ENCODE data around the gene ETV6. TPM values are rescaled to one million over a fixed set of nuclear protein-coding genes. Genes with fewer than 3 reads are reported as not detected.

ETV6 gene
- polyA plus RNA-seq, 3 donors: 6.8 to 45.1 (median 11.7) TPM

GRCh38 chr12:11769723-11770514 is 120.4 kb downstream of the ETV6 start:
- H3K4me1 ChIP-seq (ENCODE audit: control insufficient read depth in 1 of 2, insufficient read depth in 2 of 2, low read length in 2 of 2): peaks cover 84 to 91% of the 10 kb centered on the region in 2 donors
- intact Hi-C loops (cut with micrococcal nuclease): loop anchor here in 1 of 2 donors (5.0 kb wide), 3 partner anchors 32 to 118 kb away; no protein-coding TSS in a partner anchor
- TF ChIP-seq CTCF (IDR thresholded peaks at IDR 0.05): no peak

GRCh38 chr12:11771356-11771755 is 121.9 kb downstream of the ETV6 start:
- no peaks in the 10 kb centered on the region for H3K9me3 Mint-ChIP-seq
- Histone ChIP-seq H3K4me3 (replicated peaks in 1 of 3; ENCODE audit: low read depth in 2 of 3, low read length in 3 of 3) (no peak overlapping the region), H3K9me3 (replicated peaks in 1 of 2; ENCODE audit: control insufficient read depth in 1 of 2, insufficient read depth in 1 of 2, low read length in 2 of 2) (no peaks in the 10 kb centered on the region), H3K9ac (ENCODE audit: insufficient read depth, low read length, poor library complexity, severe bottlenecking) (no peak overlapping the region), H3K27me3 (ENCODE audit: control insufficient read depth in 2 of 2, insufficient read depth in 2 of 2, low read length in 2 of 2) (no peaks in the 10 kb centered on the region), H2AFZ (ENCODE audit: insufficient read depth, low read depth, low read length, poor library complexity, severe bottlenecking) (no peak overlapping the region), H3K4me1 (ENCODE audit: control insufficient read depth in 1 of 2, insufficient read depth in 2 of 2, low read length in 2 of 2) (peaks cover 80 to 87% of the 10 kb centered on the region in 2 donors), H3K27ac (ENCODE audit: low read depth in 1 of 2, low read length in 2 of 2) (peak overlapping the region in 1 of 2 donors; percentile 97), H3K4me2 (replicated peaks; ENCODE audit: extremely low read depth, low read length, poor library complexity, severe bottlenecking) (no peak overlapping the region), H4K20me1 (ENCODE audit: insufficient read depth, low read length) (peaks cover 12% of the 10 kb centered on the region), H3K79me2 (ENCODE audit: insufficient read depth, low read length) (peaks cover 96% of the 10 kb centered on the region), H3K36me3 (replicated peaks in 1 of 2; ENCODE audit: control insufficient read depth in 1 of 2, insufficient read depth in 2 of 2, low read length in 2 of 2) (peaks cover 0 to 20% of the 10 kb centered on the region in 2 donors)
- no peak for TF ChIP-seq CTCF (IDR thresholded peaks at IDR 0.05)
- peaks cover 33 to 49% of the 10 kb centered on the region in 2 donors for H3K36me3 Mint-ChIP-seq
- H3K27me3 Mint-ChIP-seq (ENCODE audit: low read depth in 3 of 3): no peaks in the 10 kb centered on the region
- 0% methylated on average over 1 of the region's 3 CpGs for WGBS (ENCODE audit: insufficient coverage)
- intact Hi-C loops (cut with micrococcal nuclease): no loop called here
- peaks cover 88% of the 10 kb centered on the region for H3K4me1 Mint-ChIP-seq
- peak in 2 of 3 donors; percentile 54 to 58 for DNase-seq
- H3K27ac Mint-ChIP-seq: peak overlapping the region; percentile 43 to 100 (median 80)
- H3K4me3 Mint-ChIP-seq: no peak overlapping the region

More at GRCh38 chr12:11769723-11770514, 120.4 kb downstream of the ETV6 start:
- H2AFZ ChIP-seq (ENCODE audit: insufficient read depth, low read depth, low read length, poor library complexity, severe bottlenecking): no peak overlapping the region
- H3K4me2 ChIP-seq (replicated peaks; ENCODE audit: extremely low read depth, low read length, poor library complexity, severe bottlenecking): no peak overlapping the region
- H3K27me3 ChIP-seq (ENCODE audit: control insufficient read depth in 2 of 2, insufficient read depth in 2 of 2, low read length in 2 of 2): no peaks in the 10 kb centered on the region
- H3K36me3 ChIP-seq (replicated peaks in 1 of 2; ENCODE audit: control insufficient read depth in 1 of 2, insufficient read depth in 2 of 2, low read length in 2 of 2): peaks cover 0 to 11% of the 10 kb centered on the region in 2 donors
- no peak overlapping the region for H3K4me3 ChIP-seq (replicated peaks in 1 of 3; ENCODE audit: low read depth in 2 of 3, low read length in 3 of 3)
- H4K20me1 ChIP-seq (ENCODE audit: insufficient read depth, low read length): peaks cover 12% of the 10 kb centered on the region
- H3K79me2 ChIP-seq (ENCODE audit: insufficient read depth, low read length): peaks cover 95% of the 10 kb centered on the region
- Mint-ChIP-seq H3K4me3 (no peak overlapping the region), H3K9me3 (no peaks in the 10 kb centered on the region), H3K27me3 (ENCODE audit: low read depth in 3 of 3) (no peaks in the 10 kb centered on the region), H3K27ac (peak overlapping the region; percentile 81 to 100 (median 87)), H3K4me1 (peaks cover 92% of the 10 kb centered on the region), H3K36me3 (peaks cover 32 to 41% of the 10 kb centered on the region in 2 donors)
- peak; percentile 66 to 83 (median 74) for DNase-seq
- H3K9ac ChIP-seq (ENCODE audit: insufficient read depth, low read length, poor library complexity, severe bottlenecking): no peak overlapping the region
- 61% methylated on average over 3 of the region's 12 CpGs for WGBS (ENCODE audit: insufficient coverage)
- H3K27ac ChIP-seq (ENCODE audit: low read depth in 1 of 2, low read length in 2 of 2): peak overlapping the region; percentile 48 to 97
- no peaks in the 10 kb centered on the region for H3K9me3 ChIP-seq (replicated peaks in 1 of 2; ENCODE audit: control insufficient read depth in 1 of 2, insufficient read depth in 1 of 2, low read length in 2 of 2)

All from CD14-positive monocyte (primary cell).